Fibroblast of mammary gland (primary cell): Measurements from ENCODE around the gene MICU1.

Experiments
- DNase-seq: peaks from one replicate; pipeline ENCODE4 v3.0.0-alpha.2; 2010; ENCODE audit warnings: low read depth
- H3K4me3 ChIP-seq: 2 replicates; pipeline ENCODE4 v1.5.1; 2011; ENCODE audit warnings: low read depth, mild to moderate bottlenecking, low read length, moderate library complexity; ENCODE audit not compliant: control insufficient read depth
- CTCF ChIP-seq: conservative IDR thresholded peaks from 2 replicates; pipeline ENCODE4 v1.5.1; 2011; ENCODE audit warnings: low read depth, low read length, inconsistent platforms; ENCODE audit not compliant: control insufficient read depth, insufficient read depth

MICU1 gene

GRCh38 chr10:72661431-72661830, 35.6 kb upstream of the MICU1 start:
- no peak for DNase-seq
- no peak overlapping the region for H3K4me3 ChIP-seq
- TF ChIP-seq CTCF = no peak

- no peak for TF ChIP-seq CTCF
- H3K4me3 ChIP-seq = no peak overlapping the region
- DNase-seq = no peak
Observed at GRCh38 chr10:72660220-72660619, 34.3 kb upstream of the MICU1 start.

GRCh38 chr10:72659694-72660093, 33.8 kb upstream of the MICU1 start:
- no peak overlapping the region for H3K4me3 ChIP-seq
- peak; percentile 20 for DNase-seq
- no peak for TF ChIP-seq CTCF

- H3K4me3 ChIP-seq = no peak overlapping the region
- DNase-seq = no peak
- TF ChIP-seq CTCF = no peak
Observed at GRCh38 chr10:72658696-72659400, 33.0 kb upstream of the MICU1 start.

- TF ChIP-seq CTCF = no peak
- no peak for DNase-seq
- H3K4me3 ChIP-seq = no peak overlapping the region
Observed at GRCh38 chr10:72654720-72655119, 28.8 kb upstream of the MICU1 start.

GRCh38 chr10:72653383-72654096, 27.7 kb upstream of the MICU1 start:
- no peak for TF ChIP-seq CTCF
- no peak overlapping the region for H3K4me3 ChIP-seq
- no peak for DNase-seq
